Stimulated activated CD8-positive, alpha-beta memory T cell treated with anti-CD3 and anti-CD28 coated beads, Interleukin-7, amount 100 ng/mL, for 24 hours (primary cell): Measurements from ENCODE around the gene UCP2.

ENCODE experiments used
- DNase-seq: peaks from one replicate; pipeline ENCODE4 v3.0.0-alpha.2; 2020; ENCODE audit warnings: low read depth

The UCP2 gene

GRCh38 chr11:74010306-74011300 lies 28.0 kb upstream of the UCP2 start:
- DNase-seq, result no peak

- no peak for DNase-seq
Measured at GRCh38 chr11:74009675-74010305, 27.1 kb upstream of the UCP2 start.

- no peak for DNase-seq
Measured at GRCh38 chr11:74009230-74009547, 26.5 kb upstream of the UCP2 start.

- DNase-seq, result no peak
Measured at GRCh38 chr11:74008373-74009229, 26.0 kb upstream of the UCP2 start, which contains the start of gene UCP3. Gene UCP3 (minus strand): TSS chr11:74009085. CDS start chr11:74007042, 2,043 bp downstream.

- DNase-seq, result no peak
Measured at GRCh38 chr11:74007691-74008372, 25.2 kb upstream of the UCP2 start.

GRCh38 chr11:74006743-74007304 lies 24.2 kb upstream of the UCP2 start:
- DNase-seq, result no peak

GRCh38 chr11:74005721-74006517 lies 23.3 kb upstream of the UCP2 start:
- no peak for DNase-seq

GRCh38 chr11:74004759-74005615 lies 22.3 kb upstream of the UCP2 start:
- DNase-seq, result peak; percentile 49

- no peak for DNase-seq
Measured at GRCh38 chr11:74004046-74004695, 21.5 kb upstream of the UCP2 start.

GRCh38 chr11:74002832-74003231 lies 20.2 kb upstream of the UCP2 start:
- DNase-seq, result no peak

- no peak for DNase-seq
Measured at GRCh38 chr11:74001822-74002286, 19.2 kb upstream of the UCP2 start.

- DNase-seq, result no peak
Measured at GRCh38 chr11:74000307-74001133, 17.9 kb upstream of the UCP2 start.

GRCh38 chr11:73999581-74000306 lies 17.1 kb upstream of the UCP2 start:
- no peak for DNase-seq

GRCh38 chr11:73998846-73999575 lies 16.4 kb upstream of the UCP2 start:
- no peak for DNase-seq

- no peak for DNase-seq
Measured at GRCh38 chr11:73997120-73997770, 14.6 kb upstream of the UCP2 start.

GRCh38 chr11:73996161-73996747 lies 13.6 kb upstream of the UCP2 start:
- no peak for DNase-seq
